K562 (cell line): ENCODE measurements around the gene BFSP1. TPM values are rescaled to one million over a fixed set of nuclear protein-coding genes. Genes with fewer than 3 reads are reported as not detected.

ENCODE experiments used
- CCNT2 ChIP-seq: IDR thresholded peaks from 2 replicates; pipeline ENCODE4 v1.6.1; 2011; ENCODE audit warnings: borderline replicate concordance, low read depth, mild to moderate bottlenecking, moderate library complexity, mixed read lengths, low read length; ENCODE audit not compliant: insufficient read length; ENCODE audit errors: extremely low read depth
- ELK3 ChIP-seq: fragments of 450-650 bp; formaldehyde crosslinking; IDR thresholded peaks from 2 replicates; pipeline ENCODE4 v1.4.0; 2020; ENCODE audit warnings: mild to moderate bottlenecking
- IFI16 ChIP-seq: fragments of 250-450 bp; sonication (Bioruptor Pico); IDR thresholded peaks from 2 replicates; pipeline ENCODE4 v2.1.2; 2022; ENCODE audit warnings: mild to moderate bottlenecking, inconsistent platforms
- MEF2A ChIP-seq: IDR thresholded peaks from 2 replicates; pipeline ENCODE4 v1.6.1; 2011; ENCODE audit warnings: low read depth, mild to moderate bottlenecking, low read length, moderate library complexity; ENCODE audit not compliant: control insufficient read depth
- NFYB ChIP-seq: IDR thresholded peaks from 2 replicates; pipeline ENCODE4 v1.6.1; 2011; ENCODE audit warnings: mild to moderate bottlenecking, moderate library complexity; ENCODE audit not compliant: insufficient read length; ENCODE audit errors: extremely low read depth
- SETDB1 ChIP-seq: IDR thresholded peaks from one replicate; pipeline ENCODE4 v1.6.1; 2012; ENCODE audit warnings: low read length, control low read depth, inconsistent platforms
- TAF15 ChIP-seq: fragments of 200-400 bp; formaldehyde crosslinking; IDR thresholded peaks from 2 replicates; pipeline ENCODE4 v1.6.1; 2017; ENCODE audit warnings: mild to moderate bottlenecking, low read depth, low read length, moderate library complexity
- TAL1 ChIP-seq: fragments of 450-650 bp; IDR thresholded peaks from 2 replicates; pipeline ENCODE4 v1.6.1; 2016; ENCODE audit warnings: mild to moderate bottlenecking
- TEAD4 ChIP-seq, 2 experiments: sonication (generic) in 1 of 2; formaldehyde crosslinking in 1 of 2; IDR thresholded peaks; 2 replicates each; pipeline versions ENCODE4 v1.6.1 to v1.8.0; 2012 to 2022; ENCODE audit warnings: borderline replicate concordance in 1 of 2, inconsistent platforms in 1 of 2, low read length in 1 of 2, mild to moderate bottlenecking in 1 of 2, missing genetic modification reagents in 1 of 2
- TFE3 ChIP-seq: fragments of 450-650 bp; formaldehyde crosslinking; IDR thresholded peaks from 2 replicates; pipeline ENCODE4 v1.4.0; 2020; ENCODE audit warnings: mild to moderate bottlenecking, mixed read lengths
- ZBTB5 ChIP-seq: fragments of 450-650 bp; IDR thresholded peaks from 2 replicates; pipeline ENCODE4 v1.6.1; 2017; ENCODE audit warnings: antibody characterized with exemption
- ZFX ChIP-seq: sonication (generic); formaldehyde crosslinking; IDR thresholded peaks from 2 replicates; pipeline ENCODE4 v1.8.0; 2022; ENCODE audit warnings: mild to moderate bottlenecking, missing genetic modification reagents, moderate library complexity
- ZNF707 ChIP-seq: fragments of 250-450 bp; sonication (Bioruptor Pico); conservative IDR thresholded peaks from 2 replicates; pipeline ENCODE4 v1.8.0; 2022; ENCODE audit warnings: inconsistent platforms, mild to moderate bottlenecking, moderate library complexity
- ZNF764 ChIP-seq: fragments of 250-450 bp; sonication (Bioruptor Pico); IDR thresholded peaks from 2 replicates; pipeline ENCODE4 v1.4.0; 2020; ENCODE audit warnings: low read depth, mild to moderate bottlenecking, moderate library complexity
- polyA plus RNA-seq, 8 experiments: library from polyadenylated mRNA; depleted of rRNA in 4 of 8; stranded (reverse) in 5 of 8; unstranded in 3 of 8; fragments of >200 nt; fragmentation: Nextera tagmentation in 2 of 8; fragmentation: Illumina TruSeq in 1 of 8; extraction: Ambion mirVana in 2 of 8; extraction: Trizol in 1 of 8; gene quantifications; 2 replicates each; pipeline versions ENCODE4 v1.2.1 to v1.2.3, GENCODE V29; 2011 to 2014; ENCODE audit warnings: inconsistent platforms in 1 of 8, missing spikeins in 1 of 8
- total RNA-seq, 7 experiments: library from RNA; depleted of rRNA in 6 of 7; stranded (reverse); fragments of >200 nt in 6 of 7; fragmentation: Illumina TruSeq in 2 of 7; extraction: Trizol in 2 of 7; gene quantifications; 2 replicates each; pipeline versions ENCODE4 v1.2.1 to v1.2.3, GENCODE V29; 2011 to 2021; ENCODE audit warnings: low replicate concordance in 1 of 7

The BFSP1 gene
- total and polyA plus RNA-seq, 9 of the 15 experiments (the other 6 are each of a cell fraction or from before 2014, with no cell fraction given), result 0.09 to 0.86 (median 0.40) TPM

GRCh38 chr20:17568972-17569521 lies 37.9 kb upstream of the BFSP1 start (continued):
- no peak for TF ChIP-seq TAL1
- TF ChIP-seq TEAD4 (IDR thresholded peaks at IDR 0.05; ENCODE audit: low read length), result no peak
- TF ChIP-seq TEAD4 (CRISPR knock-in tag; IDR thresholded peaks at IDR 0.05; ENCODE audit: borderline replicate concordance), result no peak
- peak; percentile 36 for TF ChIP-seq NFYB
- TF ChIP-seq ZNF707 (CRISPR knock-in tag), result no peak
- TF ChIP-seq ZNF764, result no peak
- no peak for TF ChIP-seq TAF15
- no peak for TF ChIP-seq CCNT2
- TF ChIP-seq SETDB1, result no peak
- TF ChIP-seq ZBTB5, result no peak
- TF ChIP-seq MEF2A, result no peak
- peak; percentile 32; the same call in 1 of the 2 replicates for TF ChIP-seq ZFX (CRISPR knock-in tag)
- TF ChIP-seq TFE3 (CRISPR knock-in tag), result no peak
- TF ChIP-seq IFI16 (CRISPR knock-in tag), result no peak
- TF ChIP-seq ELK3 (CRISPR knock-in tag), result no peak
